Astrocyte (in vitro differentiated cells and primary cell): ENCODE measurements around the gene RNF39. TPM values are rescaled to one million over a fixed set of nuclear protein-coding genes. Genes with fewer than 3 reads are reported as not detected.

ENCODE experiments used
- DNase-seq: peaks from one replicate; pipeline ENCODE4 v3.0.0-alpha.2; 2010; ENCODE audit warnings: low read depth
- FAIRE-seq: peaks from 2 replicates; lab custom pipeline; 2011; peaks lifted over from hg19 to GRCh38; lab: Jason Lieb, UNC
- H2AFZ ChIP-seq: 2 replicates; pipeline ENCODE4 v1.6.0; 2012; ENCODE audit warnings: low read depth, low read length, inconsistent platforms
- H3K27ac ChIP-seq: 2 replicates; pipeline ENCODE4 v1.5.1; 2011; ENCODE audit warnings: low read depth, low read length, inconsistent platforms
- H3K27me3 ChIP-seq: 2 replicates; pipeline ENCODE4 v1.6.0; 2011; ENCODE audit warnings: low read length, inconsistent platforms; ENCODE audit not compliant: insufficient read depth
- H3K36me3 ChIP-seq: 2 replicates; pipeline ENCODE4 v1.5.1; 2011; ENCODE audit warnings: low read length, inconsistent platforms; ENCODE audit not compliant: insufficient read depth
- H3K4me1 ChIP-seq: 2 replicates; pipeline ENCODE4 v1.5.1; 2011; ENCODE audit warnings: low read length, inconsistent platforms; ENCODE audit not compliant: insufficient read depth
- H3K4me2 ChIP-seq: 2 replicates; pipeline ENCODE4 v1.6.0; 2012; ENCODE audit warnings: low read length, inconsistent platforms
- H3K4me3 ChIP-seq: 2 replicates; pipeline ENCODE4 v1.5.1; 2011; ENCODE audit warnings: low read depth, mild to moderate bottlenecking, low read length, inconsistent platforms; ENCODE audit not compliant: insufficient read depth
- H3K79me2 ChIP-seq: 2 replicates; pipeline ENCODE4 v1.6.0; 2012; ENCODE audit warnings: mild to moderate bottlenecking, low read length, inconsistent platforms; ENCODE audit not compliant: insufficient read depth
- H3K9ac ChIP-seq: 2 replicates; pipeline ENCODE4 v1.6.0; 2012; ENCODE audit warnings: mild to moderate bottlenecking, low read length, inconsistent platforms
- H3K9me3 ChIP-seq: 2 replicates; pipeline ENCODE4 v1.5.1; 2012; ENCODE audit warnings: low read depth, mild to moderate bottlenecking, low read length, inconsistent platforms; ENCODE audit not compliant: insufficient read depth
- H4K20me1 ChIP-seq: 2 replicates; pipeline ENCODE4 v1.6.0; 2012; ENCODE audit warnings: low read length, inconsistent platforms; ENCODE audit not compliant: insufficient read depth
- H3K27ac Mint-ChIP-seq: one replicate; pipeline ENCODE4 v1.8.0; 2021; ENCODE audit warnings: mild to moderate bottlenecking, mixed read lengths; ENCODE audit not compliant: unreplicated experiment
- H3K27me3 Mint-ChIP-seq: one replicate; pipeline ENCODE4 v1.8.0; 2021; ENCODE audit warnings: low read depth, mixed read lengths; ENCODE audit not compliant: unreplicated experiment
- H3K36me3 Mint-ChIP-seq: one replicate; pipeline ENCODE4 v1.8.0; 2021; ENCODE audit warnings: low read depth, mixed read lengths; ENCODE audit not compliant: unreplicated experiment
- H3K4me1 Mint-ChIP-seq: one replicate; pipeline ENCODE4 v1.8.0; 2021; ENCODE audit warnings: low read depth, mixed read lengths; ENCODE audit not compliant: unreplicated experiment
- H3K4me3 Mint-ChIP-seq: one replicate; pipeline ENCODE4 v1.8.0; 2021; ENCODE audit warnings: mild to moderate bottlenecking, moderate library complexity, mixed read lengths; ENCODE audit not compliant: unreplicated experiment
- H3K9me3 Mint-ChIP-seq: one replicate; pipeline ENCODE4 v1.8.0; 2021; ENCODE audit warnings: mild to moderate bottlenecking, mixed read lengths; ENCODE audit not compliant: unreplicated experiment
- CTCF ChIP-seq: IDR thresholded peaks from 2 replicates; pipeline ENCODE4 v1.5.1; 2011; ENCODE audit warnings: low read depth, mild to moderate bottlenecking, inconsistent platforms, low read length, moderate library complexity; ENCODE audit not compliant: insufficient read depth
- EZH2 ChIP-seq: IDR thresholded peaks from 2 replicates; pipeline ENCODE4 v1.6.1; 2012; ENCODE audit warnings: mild to moderate bottlenecking, low read length, inconsistent platforms; ENCODE audit not compliant: insufficient read depth
- total RNA-seq: library from RNA; stranded (reverse); gene quantifications from 2 replicates; pipeline ENCODE4 v1.2.1, GENCODE V29; 2021

RNF39 gene
- total RNA-seq, 1 donor from 2014 or later: not detected

DNA sequence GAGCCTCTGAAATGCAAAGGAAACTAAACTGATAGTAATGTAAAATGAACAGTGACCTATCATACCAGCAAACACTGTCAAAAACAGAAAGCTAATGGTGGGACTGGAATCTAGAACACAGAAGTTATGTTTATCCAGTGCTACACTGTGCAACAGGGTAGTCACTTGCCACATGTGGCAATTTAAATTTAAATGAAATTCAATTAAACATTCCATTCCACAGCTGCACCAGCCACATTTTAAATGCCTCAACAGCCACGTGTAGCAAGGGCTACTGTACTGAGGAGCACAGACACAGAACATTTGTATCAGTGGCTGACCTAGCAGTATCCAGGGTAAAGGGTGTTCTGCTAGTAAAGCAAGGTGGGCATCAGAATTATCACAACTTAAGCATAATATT is 20.1 kb downstream of the RNF39 start:
- H2AFZ ChIP-seq: no peak overlapping the region
- H3K4me2 ChIP-seq: no peak overlapping the region
- DNase-seq: no peak

DNA sequence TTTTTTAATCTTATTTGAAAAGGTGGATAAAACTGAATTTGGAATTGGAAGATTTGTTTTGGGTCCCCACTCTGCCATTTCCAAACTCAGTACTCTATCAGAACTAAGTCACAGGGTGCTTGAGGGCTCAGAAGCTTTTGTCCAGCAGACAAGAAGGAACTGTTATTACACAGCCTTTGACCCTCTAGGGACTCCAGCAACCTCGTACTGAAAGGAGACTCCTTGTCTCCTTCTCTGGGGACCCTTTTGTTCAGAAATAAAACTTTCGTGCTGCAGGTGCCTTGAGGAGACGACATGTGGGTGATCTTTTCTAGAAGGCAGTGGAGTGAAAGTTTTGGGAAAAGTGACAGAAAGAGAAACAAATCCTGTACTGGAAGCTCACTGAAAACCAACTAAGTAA is 21.9 kb downstream of the RNF39 start:
- H3K36me3 Mint-ChIP-seq: peaks cover 2% of the 10 kb centered on the region
- no peak overlapping the region for H3K9ac ChIP-seq
- FAIRE-seq: no peak

More for the DNA sequence above, 20.1 kb downstream of the RNF39 start:
- no peak overlapping the region for H3K4me3 Mint-ChIP-seq
- no peaks in the 10 kb centered on the region for H3K9me3 ChIP-seq
- no peaks in the 10 kb centered on the region for H3K27me3 ChIP-seq
- no peak overlapping the region for H3K9ac ChIP-seq
- peaks cover 7% of the 10 kb centered on the region for H3K79me2 ChIP-seq
- FAIRE-seq: no peak
- H3K4me1 ChIP-seq: peaks cover 7% of the 10 kb centered on the region
- H3K4me3 ChIP-seq: no peak overlapping the region
- no peaks in the 10 kb centered on the region for H4K20me1 ChIP-seq
- TF ChIP-seq CTCF (no peak), EZH2 (no peak)
- no peaks in the 10 kb centered on the region for H3K36me3 Mint-ChIP-seq
- H3K27ac ChIP-seq: no peak overlapping the region
- H3K9me3 Mint-ChIP-seq: no peaks in the 10 kb centered on the region
- H3K4me1 Mint-ChIP-seq: peaks cover 4% of the 10 kb centered on the region
- no peak overlapping the region for H3K27ac Mint-ChIP-seq
- H3K36me3 ChIP-seq: peaks cover 4% of the 10 kb centered on the region
- no peaks in the 10 kb centered on the region for H3K27me3 Mint-ChIP-seq

DNA sequence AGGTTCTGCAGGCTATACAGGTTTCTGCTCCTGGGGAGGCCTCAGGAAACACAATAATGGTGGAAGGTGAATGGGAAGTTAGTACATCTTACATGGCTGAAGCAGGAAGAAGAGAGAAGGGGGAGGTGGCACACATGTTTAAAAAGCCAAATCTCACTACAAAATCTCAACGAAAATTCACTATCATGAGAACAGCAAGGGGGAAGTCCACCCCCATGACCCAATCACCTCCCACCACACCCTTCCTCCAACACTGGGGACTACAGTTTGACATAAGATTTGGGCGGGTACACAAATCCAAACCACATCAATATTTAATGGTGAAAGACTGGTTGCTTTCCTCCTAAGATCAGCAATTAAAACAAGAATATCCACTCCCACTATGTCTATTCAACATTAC is 28.3 kb downstream of the RNF39 start:
- H3K27ac Mint-ChIP-seq: no peak overlapping the region
- TF ChIP-seq CTCF (no peak), EZH2 (no peak)

More for the DNA sequence above, 21.9 kb downstream of the RNF39 start:
- H3K9me3 ChIP-seq: no peaks in the 10 kb centered on the region
- H3K4me1 ChIP-seq: no peaks in the 10 kb centered on the region
- H3K36me3 ChIP-seq: peaks cover 4% of the 10 kb centered on the region
- H4K20me1 ChIP-seq: no peaks in the 10 kb centered on the region
- no peak overlapping the region for H3K4me2 ChIP-seq
- no peaks in the 10 kb centered on the region for H3K27me3 Mint-ChIP-seq
- DNase-seq: no peak
- no peak overlapping the region for H2AFZ ChIP-seq
- no peaks in the 10 kb centered on the region for H3K79me2 ChIP-seq
- no peak for TF ChIP-seq EZH2
- peaks cover 4% of the 10 kb centered on the region for H3K4me1 Mint-ChIP-seq
- H3K4me3 Mint-ChIP-seq: no peak overlapping the region
- no peaks in the 10 kb centered on the region for H3K27me3 ChIP-seq
- H3K9me3 Mint-ChIP-seq: no peaks in the 10 kb centered on the region
- no peak overlapping the region for H3K27ac ChIP-seq
- H3K4me3 ChIP-seq: no peak overlapping the region
- H3K27ac Mint-ChIP-seq: no peak overlapping the region

More for the DNA sequence above, 28.3 kb downstream of the RNF39 start:
- H3K79me2 ChIP-seq: no peaks in the 10 kb centered on the region
- H3K27me3 ChIP-seq: no peaks in the 10 kb centered on the region
- no peaks in the 10 kb centered on the region for H3K36me3 ChIP-seq
- peaks cover 13% of the 10 kb centered on the region for H3K4me1 ChIP-seq
- FAIRE-seq: no peak
- H3K4me2 ChIP-seq: no peak overlapping the region
- Mint-ChIP-seq H3K9me3 (no peaks in the 10 kb centered on the region), H3K27me3 (no peaks in the 10 kb centered on the region), H3K36me3 (peaks cover 2% of the 10 kb centered on the region), H3K4me3 (no peak overlapping the region), H3K4me1 (peaks cover 26% of the 10 kb centered on the region)
- no peak for DNase-seq
- H3K27ac ChIP-seq: no peak overlapping the region
- no peaks in the 10 kb centered on the region for H3K9me3 ChIP-seq
- H4K20me1 ChIP-seq: peaks cover 4% of the 10 kb centered on the region
- no peak overlapping the region for H3K4me3 ChIP-seq
- H2AFZ ChIP-seq: no peak overlapping the region
- H3K9ac ChIP-seq: no peak overlapping the region
